ENCODE data around the gene ZSCAN12. TPM values are rescaled to one million over a fixed set of nuclear protein-coding genes. Genes with fewer than 3 reads are reported as not detected.

ZSCAN12 gene
- total and polyA plus RNA-seq, 2 of the 13 experiments (the other 11 are each of a cell fraction or from before 2014, with no cell fraction given) = 2.8 to 8.9 TPM

DNA sequence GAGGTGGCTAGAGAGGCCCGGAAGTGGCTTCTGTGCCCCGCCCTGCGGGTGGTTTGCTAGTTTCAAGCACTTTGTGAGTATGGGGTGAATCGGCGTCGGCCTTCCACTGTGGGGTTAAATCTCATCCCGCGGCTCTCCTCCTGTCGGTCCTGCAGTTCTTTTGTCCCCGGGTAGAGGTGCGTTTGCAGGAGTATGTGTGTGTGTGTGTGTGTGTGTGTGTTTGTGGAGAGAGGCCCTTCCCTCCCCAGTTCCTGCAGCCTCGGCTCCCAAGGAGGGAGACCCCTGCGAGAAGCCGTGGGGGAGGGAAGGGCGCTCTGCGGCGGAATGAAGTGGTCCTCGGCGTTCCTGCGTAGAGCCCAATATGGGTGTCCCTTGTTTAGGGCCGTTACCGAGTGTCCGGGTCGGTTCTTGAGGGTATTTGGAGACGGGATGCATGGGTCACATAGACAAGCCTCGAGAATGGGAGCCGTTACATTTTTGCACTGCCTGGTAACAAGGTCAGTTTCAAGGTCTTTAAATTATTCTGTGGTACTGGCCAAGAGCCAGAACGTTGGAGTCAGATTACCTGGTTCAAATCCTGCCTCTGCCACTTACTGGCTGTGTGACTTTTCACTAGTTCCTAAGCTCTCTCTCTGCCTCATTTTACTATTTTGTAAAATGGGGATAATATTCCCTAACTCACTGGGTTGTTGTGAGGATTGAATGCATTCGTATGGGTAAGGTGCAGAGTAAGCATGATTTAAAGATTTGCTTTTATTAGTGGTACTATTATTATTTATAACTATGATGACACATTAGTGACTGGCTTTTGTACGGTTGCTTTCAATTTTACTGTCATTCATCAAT, 49.4 kb downstream of the ZSCAN12 start, which contains the start of gene ZKSCAN3 (continued):
- TF ChIP-seq, protein P1, sequence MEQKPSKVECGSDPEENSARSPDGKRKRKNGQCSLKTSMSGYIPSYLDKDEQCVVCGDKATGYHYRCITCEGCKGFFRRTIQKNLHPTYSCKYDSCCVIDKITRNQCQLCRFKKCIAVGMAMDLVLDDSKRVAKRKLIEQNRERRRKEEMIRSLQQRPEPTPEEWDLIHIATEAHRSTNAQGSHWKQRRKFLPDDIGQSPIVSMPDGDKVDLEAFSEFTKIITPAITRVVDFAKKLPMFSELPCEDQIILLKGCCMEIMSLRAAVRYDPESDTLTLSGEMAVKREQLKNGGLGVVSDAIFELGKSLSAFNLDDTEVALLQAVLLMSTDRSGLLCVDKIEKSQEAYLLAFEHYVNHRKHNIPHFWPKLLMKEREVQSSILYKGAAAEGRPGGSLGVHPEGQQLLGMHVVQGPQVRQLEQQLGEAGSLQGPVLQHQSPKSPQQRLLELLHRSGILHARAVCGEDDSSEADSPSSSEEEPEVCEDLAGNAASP (CRISPR knock-in tag; IDR thresholded peaks at IDR 0.05; ENCODE audit: borderline replicate concordance) = peak; percentile 63; the same call in 1 of the 2 replicates
- TF ChIP-seq, protein P2, sequence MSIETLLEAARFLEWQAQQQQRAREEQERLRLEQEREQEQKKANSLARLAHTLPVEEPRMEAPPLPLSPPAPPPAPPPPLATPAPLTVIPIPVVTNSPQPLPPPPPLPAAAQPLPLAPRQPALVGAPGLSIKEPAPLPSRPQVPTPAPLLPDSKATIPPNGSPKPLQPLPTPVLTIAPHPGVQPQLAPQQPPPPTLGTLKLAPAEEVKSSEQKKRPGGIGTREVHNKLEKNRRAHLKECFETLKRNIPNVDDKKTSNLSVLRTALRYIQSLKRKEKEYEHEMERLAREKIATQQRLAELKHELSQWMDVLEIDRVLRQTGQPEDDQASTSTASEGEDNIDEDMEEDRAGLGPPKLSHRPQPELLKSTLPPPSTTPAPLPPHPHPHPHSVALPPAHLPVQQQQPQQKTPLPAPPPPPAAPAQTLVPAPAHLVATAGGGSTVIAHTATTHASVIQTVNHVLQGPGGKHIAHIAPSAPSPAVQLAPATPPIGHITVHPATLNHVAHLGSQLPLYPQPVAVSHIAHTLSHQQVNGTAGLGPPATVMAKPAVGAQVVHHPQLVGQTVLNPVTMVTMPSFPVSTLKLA (IDR thresholded peaks at IDR 0.05) = no peak
- TF ChIP-seq TRIM24 (CRISPR knock-in tag; IDR thresholded peaks at IDR 0.05) = no peak
- peak; percentile 48; the same call in 1 of the 2 replicates for TF ChIP-seq ZNF3 (CRISPR knock-in tag; IDR thresholded peaks at IDR 0.05)
- TF ChIP-seq PAX8 (CRISPR knock-in tag; IDR thresholded peaks at IDR 0.05; ENCODE audit: borderline replicate concordance) = no peak
- TF ChIP-seq ZC3H13 (CRISPR knock-in tag; IDR thresholded peaks at IDR 0.05) = peak; percentile 78; the same call in 1 of the 2 replicates
- TF ChIP-seq, protein P3, sequence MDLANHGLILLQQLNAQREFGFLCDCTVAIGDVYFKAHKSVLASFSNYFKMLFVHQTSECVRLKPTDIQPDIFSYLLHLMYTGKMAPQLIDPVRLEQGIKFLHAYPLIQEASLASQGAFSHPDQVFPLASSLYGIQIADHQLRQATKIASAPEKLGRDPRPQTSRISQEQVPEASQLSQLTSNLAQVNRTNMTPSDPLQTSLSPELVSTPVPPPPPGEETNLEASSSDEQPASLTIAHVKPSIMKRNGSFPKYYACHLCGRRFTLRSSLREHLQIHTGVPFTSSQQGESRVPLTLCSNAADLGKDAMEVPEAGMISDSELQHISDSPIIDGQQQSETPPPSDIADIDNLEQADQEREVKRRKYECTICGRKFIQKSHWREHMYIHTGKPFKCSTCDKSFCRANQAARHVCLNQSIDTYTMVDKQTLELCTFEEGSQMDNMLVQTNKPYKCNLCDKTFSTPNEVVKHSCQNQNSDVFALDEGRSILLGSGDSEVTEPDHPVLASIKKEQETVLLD (CRISPR knock-in tag; IDR thresholded peaks at IDR 0.05; ENCODE audit: low read depth) = 0 out of 2 replicates have a peak, but pooled peaks have one; percentile 59
- no peak for TF ChIP-seq ZNF672 (CRISPR knock-in tag; IDR thresholded peaks at IDR 0.05)
- TF ChIP-seq SOX13 (IDR thresholded peaks at IDR 0.05) = no peak; the same call in 1 of the 2 replicates
- peak in 1 of 2 experiments; percentile 47; a peak in 1 of 4 replicates for TF ChIP-seq SOX13 (CRISPR knock-in tag; conservative IDR thresholded peaks at IDR 0.05 in 1 of 2, IDR thresholded peaks at IDR 0.05 in 1 of 2)
- no peak for TF ChIP-seq MEF2D (CRISPR knock-in tag; IDR thresholded peaks at IDR 0.05)
- TF ChIP-seq ZNF790 (CRISPR knock-in tag; IDR thresholded peaks at IDR 0.05; ENCODE audit: borderline replicate concordance) = 0 out of 2 replicates have a peak, but pooled peaks have one; percentile 4
- TF ChIP-seq ZNF468 (CRISPR knock-in tag; IDR thresholded peaks at IDR 0.05) = 0 out of 2 replicates have a peak, but pooled peaks have one; percentile 82
- TF ChIP-seq, protein P4, sequence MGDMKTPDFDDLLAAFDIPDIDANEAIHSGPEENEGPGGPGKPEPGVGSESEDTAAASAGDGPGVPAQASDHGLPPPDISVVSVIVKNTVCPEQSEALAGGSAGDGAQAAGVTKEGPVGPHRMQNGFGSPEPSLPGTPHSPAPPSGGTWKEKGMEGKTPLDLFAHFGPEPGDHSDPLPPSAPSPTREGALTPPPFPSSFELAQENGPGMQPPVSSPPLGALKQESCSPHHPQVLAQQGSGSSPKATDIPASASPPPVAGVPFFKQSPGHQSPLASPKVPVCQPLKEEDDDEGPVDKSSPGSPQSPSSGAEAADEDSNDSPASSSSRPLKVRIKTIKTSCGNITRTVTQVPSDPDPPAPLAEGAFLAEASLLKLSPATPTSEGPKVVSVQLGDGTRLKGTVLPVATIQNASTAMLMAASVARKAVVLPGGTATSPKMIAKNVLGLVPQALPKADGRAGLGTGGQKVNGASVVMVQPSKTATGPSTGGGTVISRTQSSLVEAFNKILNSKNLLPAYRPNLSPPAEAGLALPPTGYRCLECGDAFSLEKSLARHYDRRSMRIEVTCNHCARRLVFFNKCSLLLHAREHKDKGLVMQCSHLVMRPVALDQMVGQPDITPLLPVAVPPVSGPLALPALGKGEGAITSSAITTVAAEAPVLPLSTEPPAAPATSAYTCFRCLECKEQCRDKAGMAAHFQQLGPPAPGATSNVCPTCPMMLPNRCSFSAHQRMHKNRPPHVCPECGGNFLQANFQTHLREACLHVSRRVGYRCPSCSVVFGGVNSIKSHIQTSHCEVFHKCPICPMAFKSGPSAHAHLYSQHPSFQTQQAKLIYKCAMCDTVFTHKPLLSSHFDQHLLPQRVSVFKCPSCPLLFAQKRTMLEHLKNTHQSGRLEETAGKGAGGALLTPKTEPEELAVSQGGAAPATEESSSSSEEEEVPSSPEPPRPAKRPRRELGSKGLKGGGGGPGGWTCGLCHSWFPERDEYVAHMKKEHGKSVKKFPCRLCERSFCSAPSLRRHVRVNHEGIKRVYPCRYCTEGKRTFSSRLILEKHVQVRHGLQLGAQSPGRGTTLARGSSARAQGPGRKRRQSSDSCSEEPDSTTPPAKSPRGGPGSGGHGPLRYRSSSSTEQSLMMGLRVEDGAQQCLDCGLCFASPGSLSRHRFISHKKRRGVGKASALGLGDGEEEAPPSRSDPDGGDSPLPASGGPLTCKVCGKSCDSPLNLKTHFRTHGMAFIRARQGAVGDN (CRISPR knock-in tag; IDR thresholded peaks at IDR 0.05) = peak; percentile 86
- TF ChIP-seq, protein P5, sequence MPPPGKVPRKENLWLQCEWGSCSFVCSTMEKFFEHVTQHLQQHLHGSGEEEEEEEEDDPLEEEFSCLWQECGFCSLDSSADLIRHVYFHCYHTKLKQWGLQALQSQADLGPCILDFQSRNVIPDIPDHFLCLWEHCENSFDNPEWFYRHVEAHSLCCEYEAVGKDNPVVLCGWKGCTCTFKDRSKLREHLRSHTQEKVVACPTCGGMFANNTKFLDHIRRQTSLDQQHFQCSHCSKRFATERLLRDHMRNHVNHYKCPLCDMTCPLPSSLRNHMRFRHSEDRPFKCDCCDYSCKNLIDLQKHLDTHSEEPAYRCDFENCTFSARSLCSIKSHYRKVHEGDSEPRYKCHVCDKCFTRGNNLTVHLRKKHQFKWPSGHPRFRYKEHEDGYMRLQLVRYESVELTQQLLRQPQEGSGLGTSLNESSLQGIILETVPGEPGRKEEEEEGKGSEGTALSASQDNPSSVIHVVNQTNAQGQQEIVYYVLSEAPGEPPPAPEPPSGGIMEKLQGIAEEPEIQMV (CRISPR knock-in tag; IDR thresholded peaks at IDR 0.05; ENCODE audit: low read depth) = no peak
- TF ChIP-seq ZNF543 (CRISPR knock-in tag; IDR thresholded peaks at IDR 0.05) = peak; percentile 81

Data from HepG2 (cell line).